Measurements from ENCODE around the gene PPP1R17.

PPP1R17 gene

DNA sequence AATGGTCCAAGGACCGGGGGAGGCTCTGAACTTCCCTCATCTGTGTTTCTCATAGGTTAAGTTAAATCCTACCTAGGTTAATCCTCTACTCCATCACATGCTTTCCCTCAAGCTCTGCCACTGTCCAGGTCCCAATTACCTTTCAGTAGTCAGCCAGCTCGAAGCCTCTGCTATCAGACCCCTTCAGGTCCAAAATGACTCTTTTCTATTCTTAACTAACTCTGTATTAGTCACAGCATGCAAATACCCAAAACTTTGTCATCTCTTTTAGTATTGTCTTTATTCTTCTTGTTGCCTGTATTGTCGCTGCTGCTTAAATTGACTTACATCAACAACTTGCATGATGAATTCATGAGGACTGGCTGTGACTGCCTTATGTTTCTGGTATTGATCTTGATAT is 15.3 kb downstream of the PPP1R17 start:
- DNase-seq: no peak

DNA sequence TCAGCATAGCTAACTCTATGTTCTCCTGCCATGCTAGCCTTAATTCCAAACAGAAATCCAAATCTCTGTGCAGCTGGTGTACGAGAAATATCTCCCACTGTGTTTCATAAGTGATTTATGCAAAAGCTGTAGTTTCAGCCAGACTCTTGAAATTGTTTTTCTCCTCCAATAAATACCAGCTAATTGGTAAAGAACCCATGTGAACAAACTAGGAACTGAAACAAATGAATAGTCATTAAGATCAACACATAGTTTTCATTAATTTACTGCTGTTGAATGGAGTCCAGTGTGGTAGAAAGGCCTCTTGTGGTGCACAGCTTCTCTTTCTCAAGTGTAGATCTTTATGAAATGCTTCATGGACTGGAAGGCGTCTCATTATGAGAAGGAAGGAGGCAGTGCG is 18.4 kb downstream of the PPP1R17 start:
- DNase-seq: no peak

DNA sequence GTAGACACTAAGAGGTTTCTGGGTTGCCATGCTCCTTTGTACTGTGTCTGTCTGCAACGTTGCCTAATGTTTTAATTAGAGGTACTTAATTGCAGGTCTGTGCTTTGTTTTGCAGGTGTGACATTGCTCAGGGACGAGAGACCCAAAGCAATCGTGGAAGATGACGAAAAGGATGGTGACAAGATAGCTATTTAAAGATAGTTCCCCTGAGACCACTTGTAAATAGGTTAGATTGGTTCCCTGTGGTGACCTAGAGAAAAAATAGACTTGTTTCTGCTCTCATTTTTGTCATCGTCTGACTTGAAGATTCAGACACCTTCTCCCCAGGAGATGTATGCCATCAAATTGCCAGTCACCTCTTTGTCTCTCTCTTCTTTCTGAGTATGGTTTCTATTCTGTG is 20.1 kb downstream of the PPP1R17 start:
- no peak for DNase-seq

DNA sequence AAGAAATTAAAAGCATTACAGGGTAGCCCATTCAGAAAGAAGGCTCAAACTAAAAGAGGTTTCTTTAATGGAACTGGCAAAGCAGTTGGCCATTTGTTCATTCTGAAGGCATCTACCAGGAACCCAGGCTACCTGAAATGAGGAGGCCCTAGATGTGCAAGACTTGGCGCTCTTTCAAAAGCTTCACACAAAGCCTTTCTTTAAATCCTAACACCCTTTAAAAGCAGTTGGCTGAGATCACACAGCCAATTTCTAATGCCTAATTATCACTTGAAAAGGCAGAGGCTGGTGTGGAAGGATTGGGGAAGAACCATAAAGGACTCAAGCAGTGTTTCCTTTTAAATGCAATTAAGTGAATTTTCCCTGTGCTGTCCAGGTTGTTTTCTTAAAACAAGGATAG is 23.2 kb downstream of the PPP1R17 start:
- DNase-seq: no peak

DNA sequence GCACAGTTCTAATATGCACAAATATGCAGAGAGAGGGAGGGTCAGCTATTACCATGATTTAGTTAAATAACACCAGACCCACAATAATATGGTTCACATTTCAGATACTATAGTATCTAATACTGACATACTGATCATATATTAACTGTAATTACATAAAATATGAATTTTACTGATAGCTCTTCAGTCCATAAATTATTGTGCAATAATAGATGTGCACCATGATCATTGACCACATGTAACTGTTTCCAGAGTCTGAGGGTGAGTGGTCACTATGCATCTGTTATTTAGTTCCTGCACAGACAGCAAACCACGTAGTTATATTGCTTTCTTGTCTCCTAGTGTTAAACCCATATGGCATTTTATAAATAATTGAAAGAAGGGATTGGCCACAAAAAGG is 29.3 kb downstream of the PPP1R17 start:
- DNase-seq: no peak

DNA sequence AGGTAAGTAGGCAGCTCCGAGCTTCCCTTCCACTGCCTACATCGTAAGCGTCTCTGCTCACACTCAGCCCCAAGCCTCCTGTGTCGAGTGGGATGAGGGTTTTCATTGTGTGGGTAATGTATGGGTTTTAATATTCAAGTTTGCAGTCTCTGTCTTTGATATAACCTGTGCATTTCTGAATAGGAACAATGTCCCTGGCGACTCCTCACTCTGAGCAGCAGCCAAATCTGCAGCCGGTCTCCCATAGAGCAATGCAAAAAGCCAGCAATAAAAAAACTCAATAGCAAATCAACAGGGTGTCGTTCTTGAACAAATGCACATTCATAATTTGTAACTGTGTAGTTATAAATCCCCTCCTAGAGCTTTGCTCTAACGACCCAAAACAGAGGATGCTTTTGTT is 33.4 kb downstream of the PPP1R17 start:
- DNase-seq: no peak

DNA sequence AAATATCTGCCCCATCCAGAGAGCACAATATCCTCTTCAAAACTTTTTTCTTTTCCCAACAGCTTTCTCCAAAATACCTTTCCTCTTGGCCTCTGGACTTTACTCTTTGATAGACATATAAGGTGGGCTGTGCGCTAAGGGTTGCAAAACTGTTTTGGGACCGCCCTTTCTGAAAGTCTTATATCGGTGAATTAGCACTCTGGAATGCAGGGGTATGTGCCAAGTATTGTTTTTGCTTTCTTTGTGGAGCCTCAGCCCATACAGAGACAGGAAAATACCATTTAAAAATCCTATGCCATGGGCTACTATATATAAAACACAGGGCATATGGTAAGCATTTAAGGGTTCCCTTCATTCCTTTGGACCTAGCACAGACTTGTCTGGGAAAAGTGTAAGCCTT is 37.7 kb downstream of the PPP1R17 start:
- no peak for DNase-seq

DNA sequence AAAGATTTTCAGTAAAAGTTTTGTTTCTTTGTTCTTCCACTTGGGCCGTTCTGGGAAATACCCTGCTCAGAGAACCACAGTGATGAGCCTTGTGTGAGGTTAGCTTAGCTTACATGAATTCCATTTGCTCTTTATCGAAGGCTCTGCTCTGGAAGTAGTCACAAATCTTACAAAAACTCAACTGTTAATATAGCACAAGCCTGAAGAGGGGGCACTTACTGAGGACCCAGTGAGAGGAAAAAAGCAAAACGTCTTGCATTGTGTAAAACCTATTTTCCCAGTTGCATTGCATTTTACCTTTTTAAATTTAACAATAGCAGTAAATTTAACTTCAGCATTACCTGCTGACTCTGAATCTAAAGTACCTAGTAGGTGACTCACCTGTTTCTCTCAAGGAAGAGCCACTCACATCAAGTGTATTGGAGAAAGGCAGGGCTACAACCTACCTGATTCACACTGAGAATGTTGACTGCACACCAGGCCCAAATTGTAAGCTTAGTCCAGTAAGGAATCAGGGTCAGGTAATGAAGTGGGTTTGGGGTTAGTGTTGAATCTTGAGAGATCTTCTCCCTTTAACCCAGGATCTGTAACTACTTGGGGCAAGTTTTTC is 42.3 kb downstream of the PPP1R17 start:
- DNase-seq: no peak

DNA sequence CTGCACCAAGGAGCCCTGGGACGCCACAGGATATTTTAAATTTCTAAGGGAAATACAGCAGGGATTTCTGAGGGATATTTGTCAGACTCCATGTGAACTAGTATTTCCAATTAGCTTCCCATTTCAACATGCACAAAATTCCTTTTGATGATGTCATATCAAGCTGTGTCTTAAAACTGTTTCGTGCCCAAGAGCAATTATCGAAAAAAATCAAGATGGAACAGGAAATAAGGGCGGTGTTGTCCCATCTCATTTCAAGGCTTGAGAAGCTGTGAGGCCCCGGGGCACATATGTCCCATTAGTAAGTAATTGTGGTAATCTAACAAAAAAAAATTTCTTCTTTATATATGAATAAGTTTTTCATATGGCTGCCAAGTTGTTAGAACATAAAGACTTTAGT is 47.4 kb downstream of the PPP1R17 start:
- DNase-seq: no peak

DNA sequence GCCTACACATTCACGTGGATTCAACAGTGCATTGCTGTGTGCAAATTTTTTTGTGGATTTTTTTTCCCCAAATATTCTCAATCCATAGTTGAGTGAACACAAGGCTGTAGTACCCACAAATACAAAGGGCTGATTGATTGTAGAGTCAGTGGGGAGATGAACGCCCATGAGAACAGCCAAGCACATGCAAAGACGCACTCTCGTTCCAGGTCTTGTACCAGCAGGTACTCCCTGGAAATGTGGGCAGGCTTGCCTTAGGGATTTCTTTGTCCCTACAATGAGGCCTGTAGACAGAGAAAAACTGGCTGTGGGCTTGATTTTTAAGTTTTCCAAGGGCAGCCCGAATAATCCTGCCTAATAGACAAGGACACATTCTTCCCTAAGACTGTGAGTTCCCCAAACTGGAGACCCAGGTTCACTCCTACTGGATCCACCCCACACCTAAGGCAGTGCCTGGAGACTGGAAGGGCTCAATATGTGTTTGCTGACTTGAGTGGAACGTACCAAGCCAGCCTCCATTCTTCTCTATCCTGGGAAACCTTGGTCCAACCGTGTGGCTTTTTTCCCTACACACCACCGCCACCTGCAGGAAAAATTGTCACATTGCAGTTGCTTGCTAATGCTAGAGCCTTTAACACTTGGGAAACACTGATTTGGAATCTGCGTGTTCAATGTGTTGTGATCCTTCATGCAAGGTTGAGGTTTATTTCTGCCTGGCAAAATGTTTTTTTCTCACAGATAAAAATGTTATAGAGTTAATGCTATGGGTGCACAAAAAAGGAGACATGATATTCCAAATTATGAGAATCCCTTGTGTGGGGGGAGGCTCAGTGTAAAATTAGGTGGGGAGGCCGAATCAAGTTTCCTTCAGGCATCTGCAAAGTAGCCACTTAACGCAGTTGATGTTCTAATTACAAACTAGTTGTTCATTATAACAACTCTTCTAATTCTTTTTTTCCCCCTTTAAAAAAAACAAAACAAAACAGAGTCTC is 49.3 kb downstream of the PPP1R17 start:
- DNase-seq: no peak

DNA sequence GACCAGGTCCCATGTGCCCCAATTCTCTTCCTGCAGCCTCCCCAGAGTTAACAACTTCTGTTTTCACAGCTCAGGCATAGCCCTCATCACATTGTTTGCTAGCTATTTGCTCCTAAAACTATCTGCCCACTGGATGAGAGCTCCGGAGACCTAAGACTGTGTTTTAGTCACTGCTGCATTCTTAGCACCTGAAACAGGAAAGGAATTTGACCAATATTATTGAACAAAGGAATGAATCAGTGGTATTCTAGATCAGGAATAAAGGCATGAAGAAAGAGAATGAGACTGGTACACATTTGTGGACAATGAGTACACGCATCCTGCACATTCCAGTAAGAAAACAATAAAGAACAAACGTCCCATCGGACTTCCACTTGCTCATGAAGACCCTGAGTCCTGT is 54.8 kb downstream of the PPP1R17 start:
- no peak for DNase-seq

DNA sequence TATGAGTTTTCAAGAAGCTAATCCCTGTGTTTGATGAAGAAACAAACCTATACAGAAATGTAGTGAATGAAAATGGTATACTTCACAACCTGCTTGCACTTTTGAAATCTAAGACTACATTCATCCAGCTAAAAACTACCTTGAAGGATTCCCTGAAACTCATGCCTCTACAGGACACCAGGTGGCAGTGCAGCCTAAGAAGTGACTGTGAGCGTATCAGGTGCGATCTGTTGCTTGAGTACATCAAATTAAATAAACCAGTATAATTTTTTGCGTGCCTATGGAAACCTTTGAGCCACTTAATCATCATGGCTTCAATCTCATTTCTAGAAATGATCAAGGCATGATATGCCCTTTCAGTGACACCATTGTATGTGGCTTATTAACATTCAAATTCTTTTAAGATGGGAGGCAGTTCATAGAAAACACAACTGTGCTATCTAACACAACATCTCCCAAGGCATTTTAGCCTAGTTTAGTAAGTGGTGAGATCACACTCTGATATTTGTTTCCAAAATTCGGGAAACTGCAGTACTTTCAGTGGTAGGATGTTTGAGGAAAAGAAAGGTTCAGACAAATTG is 57.4 kb downstream of the PPP1R17 start:
- DNase-seq: peak; percentile 10

DNA sequence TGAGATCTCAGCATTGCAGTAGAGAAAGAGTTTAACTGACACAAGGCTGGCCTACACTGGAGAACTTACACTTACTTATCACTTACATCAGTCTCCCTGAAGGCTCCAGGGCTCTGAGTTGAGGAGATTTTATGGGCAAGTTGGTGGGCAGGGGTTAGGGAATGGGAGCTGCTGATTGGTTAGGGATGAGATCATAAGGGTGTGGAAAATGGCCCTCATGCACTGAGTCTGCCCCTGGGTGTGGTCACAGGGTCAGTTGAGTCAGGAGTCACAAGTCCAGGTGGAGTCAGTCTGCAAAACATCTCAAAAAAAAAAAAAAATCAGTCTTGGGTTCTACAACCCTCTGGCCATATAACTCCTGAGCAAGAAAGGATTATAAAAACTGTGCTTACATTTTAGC is 60.5 kb downstream of the PPP1R17 start:
- no peak for DNase-seq

DNA sequence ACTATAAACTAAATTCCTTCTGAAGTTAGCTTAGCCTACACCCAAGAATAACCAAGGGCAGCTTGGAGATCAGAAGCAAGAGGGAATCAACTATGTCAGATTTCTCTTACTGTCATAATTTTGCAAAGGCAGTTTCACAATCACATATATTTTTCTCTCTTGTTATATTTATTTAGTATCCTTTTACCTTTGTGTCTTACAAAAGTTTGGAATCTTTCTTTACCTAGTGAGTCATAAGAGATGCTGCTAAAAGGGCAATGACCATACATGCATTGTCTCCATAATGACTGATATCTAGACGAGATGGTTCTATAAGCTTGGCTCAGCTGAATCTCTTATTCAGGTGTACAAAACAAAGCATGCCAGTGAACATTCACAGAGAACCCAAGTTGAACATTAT is 61.1 kb downstream of the PPP1R17 start:
- no peak for DNase-seq

DNA sequence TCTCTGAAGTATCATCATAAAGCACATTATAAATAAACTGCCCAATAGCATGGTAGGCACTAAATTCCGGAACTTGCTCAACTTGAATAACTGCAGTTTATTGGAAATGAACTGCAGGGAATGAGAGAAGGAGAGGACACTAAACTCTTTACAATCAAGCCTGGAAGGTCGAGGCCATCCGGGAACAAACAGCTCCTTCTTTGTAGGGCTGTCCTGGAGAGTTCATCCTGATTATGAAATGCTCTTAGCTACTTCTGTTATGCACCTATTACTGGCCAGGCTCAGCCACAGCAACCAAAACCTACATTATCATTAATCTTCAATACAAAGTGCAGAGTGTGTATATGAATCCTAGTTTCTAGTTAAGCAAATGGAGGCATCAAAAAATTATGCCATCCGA is 64.7 kb downstream of the PPP1R17 start:
- DNase-seq: no peak
